ENCODE measurements around the gene TAF6L.
A peak's percentile ranks its signal among the peaks of the same experiment; 100 is the strongest.

The TAF6L gene

GRCh38 chr11:62805076-62805892 is 34.1 kb downstream of the TAF6L start, which contains the start of gene NXF1:
Gene NXF1 (minus strand): TSS chr11:62805440. CDS start chr11:62805356, 84 bp downstream.
- H3K4me3 ChIP-seq (ENCODE audit: control insufficient read depth, low read depth, low read length), result peak within 1 kb of the TSS; percentile 77
- TF ChIP-seq, protein P1, sequence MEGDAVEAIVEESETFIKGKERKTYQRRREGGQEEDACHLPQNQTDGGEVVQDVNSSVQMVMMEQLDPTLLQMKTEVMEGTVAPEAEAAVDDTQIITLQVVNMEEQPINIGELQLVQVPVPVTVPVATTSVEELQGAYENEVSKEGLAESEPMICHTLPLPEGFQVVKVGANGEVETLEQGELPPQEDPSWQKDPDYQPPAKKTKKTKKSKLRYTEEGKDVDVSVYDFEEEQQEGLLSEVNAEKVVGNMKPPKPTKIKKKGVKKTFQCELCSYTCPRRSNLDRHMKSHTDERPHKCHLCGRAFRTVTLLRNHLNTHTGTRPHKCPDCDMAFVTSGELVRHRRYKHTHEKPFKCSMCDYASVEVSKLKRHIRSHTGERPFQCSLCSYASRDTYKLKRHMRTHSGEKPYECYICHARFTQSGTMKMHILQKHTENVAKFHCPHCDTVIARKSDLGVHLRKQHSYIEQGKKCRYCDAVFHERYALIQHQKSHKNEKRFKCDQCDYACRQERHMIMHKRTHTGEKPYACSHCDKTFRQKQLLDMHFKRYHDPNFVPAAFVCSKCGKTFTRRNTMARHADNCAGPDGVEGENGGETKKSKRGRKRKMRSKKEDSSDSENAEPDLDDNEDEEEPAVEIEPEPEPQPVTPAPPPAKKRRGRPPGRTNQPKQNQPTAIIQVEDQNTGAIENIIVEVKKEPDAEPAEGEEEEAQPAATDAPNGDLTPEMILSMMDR (IDR thresholded peaks at IDR 0.05; ENCODE audit: control insufficient read depth, insufficient read depth, low read depth, low read length, missing control alignments), result no peak
- peak; percentile 74 for DNase-seq (ENCODE audit: low read depth)

DNA sequence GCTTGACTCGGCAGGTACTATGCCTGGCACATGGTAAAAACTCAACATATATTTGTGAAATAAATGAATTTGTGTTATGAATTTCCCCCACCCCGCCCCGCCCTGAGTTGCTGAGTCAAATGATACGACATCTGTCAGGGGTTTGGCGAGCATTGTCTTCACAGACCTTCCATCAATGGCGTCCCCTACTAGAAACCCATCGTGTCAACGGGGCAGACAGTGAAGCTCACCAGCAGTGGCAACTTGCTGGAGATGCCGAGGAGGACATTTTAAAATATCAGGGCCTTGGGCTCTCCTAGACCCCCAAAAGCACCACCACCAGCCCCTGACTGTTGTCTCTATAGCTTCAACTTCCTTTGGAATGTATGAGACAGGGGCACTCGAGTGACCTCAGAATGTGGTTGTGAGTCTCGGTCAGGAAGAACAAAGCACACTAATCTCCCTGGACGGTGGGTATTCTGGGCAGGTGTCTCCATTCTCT is 34.8 kb downstream of the TAF6L start:
- TF ChIP-seq, protein P1 (IDR thresholded peaks at IDR 0.05; ENCODE audit: control insufficient read depth, insufficient read depth, low read depth, low read length, missing control alignments), result no peak
- peak overlapping the region; percentile 61 for H3K4me3 ChIP-seq (ENCODE audit: control insufficient read depth, low read depth, low read length)
- DNase-seq (ENCODE audit: low read depth), result no peak

DNA sequence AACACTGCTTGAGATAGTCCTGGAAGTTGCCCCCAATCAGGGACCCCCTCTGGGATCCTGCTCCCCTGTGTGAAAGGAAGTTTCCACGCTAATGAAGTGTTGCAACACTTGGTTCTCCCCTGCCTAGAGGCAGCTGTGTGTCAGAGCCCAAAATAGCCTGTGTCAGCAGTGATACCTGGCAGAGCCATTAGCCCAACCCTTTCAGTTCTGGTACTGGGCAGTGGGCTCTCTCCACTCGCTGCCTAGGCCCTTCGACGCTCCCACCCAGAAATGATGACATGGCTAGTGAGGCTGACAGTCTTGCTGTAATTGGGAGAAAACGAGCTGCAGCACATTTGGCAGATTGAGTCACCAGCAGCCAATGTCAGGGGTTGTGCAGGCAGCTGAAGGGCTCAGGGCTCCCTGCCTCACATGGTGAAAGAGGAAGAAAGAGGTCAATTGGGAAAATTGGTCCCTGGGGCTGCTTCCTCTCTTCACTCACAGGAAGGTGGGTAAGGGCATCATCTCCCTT is 35.5 kb downstream of the TAF6L start:
- DNase-seq (ENCODE audit: low read depth), result no peak
- no peak overlapping the region for H3K4me3 ChIP-seq (ENCODE audit: control insufficient read depth, low read depth, low read length)
- TF ChIP-seq, protein P1 (IDR thresholded peaks at IDR 0.05; ENCODE audit: control insufficient read depth, insufficient read depth, low read depth, low read length, missing control alignments), result no peak

- H3K4me3 ChIP-seq (ENCODE audit: control insufficient read depth, low read depth, low read length), result no peak overlapping the region
- TF ChIP-seq, protein P1 (IDR thresholded peaks at IDR 0.05; ENCODE audit: control insufficient read depth, insufficient read depth, low read depth, low read length, missing control alignments), result no peak
- no peak for DNase-seq (ENCODE audit: low read depth)
Measured at GRCh38 chr11:62810748-62811147, 39.6 kb downstream of the TAF6L start.

DNA sequence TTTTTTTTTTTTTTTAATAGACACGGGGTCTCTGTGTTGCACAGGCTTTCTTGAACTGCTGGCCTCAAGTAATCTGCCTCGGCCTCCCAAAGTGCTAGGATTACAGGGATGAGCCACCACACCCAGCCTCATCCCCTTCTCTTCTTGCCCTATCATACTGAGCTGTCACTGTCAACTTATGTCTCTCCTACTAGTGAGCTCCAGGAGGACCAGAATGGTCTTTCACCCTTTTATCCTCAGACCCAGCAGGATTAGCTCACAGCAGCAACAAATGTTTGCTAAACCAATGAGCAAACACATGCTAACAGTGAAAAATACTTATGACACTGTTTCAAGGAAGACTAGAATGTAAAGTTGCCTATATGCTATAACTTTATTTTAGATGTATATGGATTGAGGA is 40.5 kb downstream of the TAF6L start:
- TF ChIP-seq, protein P1 (IDR thresholded peaks at IDR 0.05; ENCODE audit: control insufficient read depth, insufficient read depth, low read depth, low read length, missing control alignments), result no peak
- H3K4me3 ChIP-seq (ENCODE audit: control insufficient read depth, low read depth, low read length), result no peak overlapping the region
- DNase-seq (ENCODE audit: low read depth), result no peak

GRCh38 chr11:62816557-62816956 is 45.4 kb downstream of the TAF6L start:
- TF ChIP-seq, protein P1 (IDR thresholded peaks at IDR 0.05; ENCODE audit: control insufficient read depth, insufficient read depth, low read depth, low read length, missing control alignments), result no peak
- DNase-seq (ENCODE audit: low read depth), result no peak
- H3K4me3 ChIP-seq (ENCODE audit: control insufficient read depth, low read depth, low read length), result no peak overlapping the region

All from AG09309 (cell line).